ENCODE results near the gene TSPAN9. TPM values are rescaled to one million over a fixed set of nuclear protein-coding genes. Genes with fewer than 3 reads are reported as not detected.

Gene TSPAN9
- total RNA-seq, 1 donor from 2014 or later, result 17.7 TPM

GRCh38 chr12:3046441-3047200 is 30.6 kb upstream of the TSPAN9 start:
- TF ChIP-seq, protein P1, sequence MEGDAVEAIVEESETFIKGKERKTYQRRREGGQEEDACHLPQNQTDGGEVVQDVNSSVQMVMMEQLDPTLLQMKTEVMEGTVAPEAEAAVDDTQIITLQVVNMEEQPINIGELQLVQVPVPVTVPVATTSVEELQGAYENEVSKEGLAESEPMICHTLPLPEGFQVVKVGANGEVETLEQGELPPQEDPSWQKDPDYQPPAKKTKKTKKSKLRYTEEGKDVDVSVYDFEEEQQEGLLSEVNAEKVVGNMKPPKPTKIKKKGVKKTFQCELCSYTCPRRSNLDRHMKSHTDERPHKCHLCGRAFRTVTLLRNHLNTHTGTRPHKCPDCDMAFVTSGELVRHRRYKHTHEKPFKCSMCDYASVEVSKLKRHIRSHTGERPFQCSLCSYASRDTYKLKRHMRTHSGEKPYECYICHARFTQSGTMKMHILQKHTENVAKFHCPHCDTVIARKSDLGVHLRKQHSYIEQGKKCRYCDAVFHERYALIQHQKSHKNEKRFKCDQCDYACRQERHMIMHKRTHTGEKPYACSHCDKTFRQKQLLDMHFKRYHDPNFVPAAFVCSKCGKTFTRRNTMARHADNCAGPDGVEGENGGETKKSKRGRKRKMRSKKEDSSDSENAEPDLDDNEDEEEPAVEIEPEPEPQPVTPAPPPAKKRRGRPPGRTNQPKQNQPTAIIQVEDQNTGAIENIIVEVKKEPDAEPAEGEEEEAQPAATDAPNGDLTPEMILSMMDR (IDR thresholded peaks at IDR 0.05; ENCODE audit: insufficient read depth, low read length, poor library complexity, severe bottlenecking), result no peak
- Histone ChIP-seq H3K36me3 (ENCODE audit: control insufficient read depth, insufficient read depth, low read length) (peaks cover 2% of the 10 kb centered on the region), H3K27me3 (ENCODE audit: control insufficient read depth, insufficient read depth, low read length) (no peaks in the 10 kb centered on the region), H3K4me3 (ENCODE audit: low read depth, low read length) (no peak overlapping the region)
- no peak for DNase-seq (ENCODE audit: low read depth)

GRCh38 chr12:3047961-3048360 is 29.2 kb upstream of the TSPAN9 start:
- no peak overlapping the region for H3K4me3 ChIP-seq (ENCODE audit: low read depth, low read length)

GRCh38 chr12:3048540-3048939 is 28.6 kb upstream of the TSPAN9 start:
- TF ChIP-seq, protein P1 (IDR thresholded peaks at IDR 0.05; ENCODE audit: insufficient read depth, low read length, poor library complexity, severe bottlenecking), result no peak
- Histone ChIP-seq H3K4me3 (ENCODE audit: low read depth, low read length) (no peak overlapping the region), H3K36me3 (ENCODE audit: control insufficient read depth, insufficient read depth, low read length) (no peaks in the 10 kb centered on the region), H3K27me3 (ENCODE audit: control insufficient read depth, insufficient read depth, low read length) (no peaks in the 10 kb centered on the region)
- DNase-seq (ENCODE audit: low read depth), result no peak

More at GRCh38 chr12:3047961-3048360, 29.2 kb upstream of the TSPAN9 start:
- Histone ChIP-seq H3K36me3 (ENCODE audit: control insufficient read depth, insufficient read depth, low read length) (no peaks in the 10 kb centered on the region), H3K27me3 (ENCODE audit: control insufficient read depth, insufficient read depth, low read length) (no peaks in the 10 kb centered on the region)
- TF ChIP-seq, protein P1 (IDR thresholded peaks at IDR 0.05; ENCODE audit: insufficient read depth, low read length, poor library complexity, severe bottlenecking), result no peak
- DNase-seq (ENCODE audit: low read depth), result no peak

DNA sequence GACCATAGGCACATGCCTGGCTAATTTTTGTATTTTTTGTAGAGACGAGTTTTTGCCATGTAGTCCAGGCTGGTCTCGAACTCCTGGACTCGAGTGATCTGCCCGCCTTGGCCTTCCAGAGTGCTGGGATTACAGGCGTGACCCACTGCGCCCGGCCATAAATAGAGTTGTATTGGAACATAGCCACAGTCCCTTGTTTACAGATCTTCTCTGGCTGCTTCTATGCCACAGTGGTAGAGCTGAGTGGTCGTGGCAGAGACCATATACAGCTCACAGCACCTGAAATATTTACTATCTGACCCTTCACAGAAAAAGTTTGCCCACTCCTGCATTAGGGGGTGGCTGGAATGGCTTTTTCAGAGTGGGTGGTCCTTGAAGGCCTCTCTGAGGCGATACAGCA is 28.0 kb upstream of the TSPAN9 start:
- no peak overlapping the region for H3K4me3 ChIP-seq (ENCODE audit: low read depth, low read length)
- no peak for DNase-seq (ENCODE audit: low read depth)
- H3K27me3 ChIP-seq (ENCODE audit: control insufficient read depth, insufficient read depth, low read length), result no peaks in the 10 kb centered on the region
- no peaks in the 10 kb centered on the region for H3K36me3 ChIP-seq (ENCODE audit: control insufficient read depth, insufficient read depth, low read length)
- TF ChIP-seq, protein P1 (IDR thresholded peaks at IDR 0.05; ENCODE audit: insufficient read depth, low read length, poor library complexity, severe bottlenecking), result no peak

DNA sequence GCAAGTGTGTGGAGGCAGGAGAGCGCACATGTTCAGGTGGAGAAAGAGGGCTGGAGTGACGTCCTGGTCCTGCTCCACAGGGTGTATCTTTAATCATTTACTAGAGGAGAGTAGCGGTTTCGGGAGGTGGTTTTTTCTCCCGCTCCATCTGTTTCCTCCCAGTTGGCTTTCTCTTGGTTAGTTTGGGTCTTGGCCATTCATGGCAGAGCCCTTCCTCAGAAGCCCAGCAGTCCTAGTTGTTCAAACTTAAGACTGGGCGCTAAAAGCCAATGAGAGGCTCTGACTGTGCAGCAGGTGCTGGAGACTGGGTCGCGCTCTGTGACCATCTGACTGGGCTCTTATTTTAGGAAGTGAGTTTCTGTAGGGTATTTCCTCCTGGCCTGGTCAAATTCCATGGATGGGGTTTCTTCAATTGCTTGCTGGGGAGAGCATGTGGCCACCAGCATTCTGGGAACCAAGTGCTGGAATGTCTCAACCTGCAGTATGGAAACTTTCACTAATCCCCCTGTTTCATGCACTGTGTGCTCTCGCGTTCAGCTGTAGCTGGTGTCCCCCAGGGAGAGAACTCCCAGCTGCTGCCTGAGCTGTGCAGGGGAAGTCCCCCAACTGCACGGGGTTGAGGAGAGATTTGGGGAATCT is 27.4 kb upstream of the TSPAN9 start:
- TF ChIP-seq, protein P1 (IDR thresholded peaks at IDR 0.05; ENCODE audit: insufficient read depth, low read length, poor library complexity, severe bottlenecking), result no peak

More for the DNA sequence above, 27.4 kb upstream of the TSPAN9 start:
- no peaks in the 10 kb centered on the region for H3K27me3 ChIP-seq (ENCODE audit: control insufficient read depth, insufficient read depth, low read length)
- DNase-seq (ENCODE audit: low read depth), result peak; percentile 16
- no peak overlapping the region for H3K4me3 ChIP-seq (ENCODE audit: low read depth, low read length)
- no peaks in the 10 kb centered on the region for H3K36me3 ChIP-seq (ENCODE audit: control insufficient read depth, insufficient read depth, low read length)

All from kidney epithelial cell (primary cell).